Adrenal gland (tissue), 12 donors: Measurements from ENCODE around the gene OAS1. TPM values are rescaled to one million over a fixed set of nuclear protein-coding genes. Genes with fewer than 3 reads are reported as not detected.

Source experiments
- DNase-seq, 7 donors: peaks; one replicate each; pipeline ENCODE4 v3.0.0-alpha.2; 2019 to 2020
- H3K27ac ChIP-seq, 5 donors: fragments of 200-600 bp; sonication (generic) in 4 of 5; 1 replicate in 3 of 5; 2 replicates in 2 of 5; pipeline versions ENCODE4 v1.5.1 to v1.8.0; 2016 to 2020; ENCODE audit warnings: mild to moderate bottlenecking in 1 of 5
- H3K27me3 ChIP-seq: fragments of 200-600 bp; 2 replicates; pipeline ENCODE4 v1.8.0; 2021
- H3K36me3 ChIP-seq, 2 donors: fragments of 200-600 bp; replicated peaks in 1 of 2; 1 replicate in 1 of 2; 2 replicates in 1 of 2; pipeline versions ENCODE4 v1.5.1 to v1.8.0; 2018 to 2022
- H3K4me1 ChIP-seq, 2 donors: fragments of 200-600 bp; replicated peaks in 1 of 2; 1 replicate in 1 of 2; 2 replicates in 1 of 2; pipeline versions ENCODE4 v1.5.1 to v1.8.0; 2018 to 2021
- H3K4me3 ChIP-seq, 4 donors: fragments of 200-600 bp; sonication (generic) in 3 of 4; one replicate each; pipeline ENCODE4 v1.5.1; 2016 to 2018
- H3K9me3 ChIP-seq, 3 donors: fragments of 200-600 bp; sonication (generic) in 1 of 3; replicated peaks in 1 of 3; 1 replicate in 2 of 3; 2 replicates in 1 of 3; pipeline versions ENCODE4 v1.5.1 to v1.8.0; 2016 to 2021
- POLR2A ChIP-seq, 2 donors: fragments of 450-650 bp; IDR thresholded peaks; one replicate each; pipeline ENCODE4 v1.6.1; 2017; ENCODE audit warnings: antibody characterized with exemption in 2 of 2, mild to moderate bottlenecking in 2 of 2, moderate library complexity in 1 of 2
- WGBS, 4 donors: extraction: QIAGEN DNeasy Blood & Tissue Kit in 2 of 4; methylation state at CpG; one replicate each; pipeline versions ENCODE4 v1.1.5 to v1.1.7; 2013 to 2017; 5-methylcytosine and 5-hydroxymethylcytosine counted together
- intact Hi-C, 2 donors: fragments of 100-400 bp; cut with DNase I; formaldehyde crosslinking; loops; one replicate each; pipeline versions ENCODE4 v1.14.1 to v1.15.0; 2022 to 2023
- polyA plus RNA-seq, 3 donors: library from polyadenylated mRNA; stranded (reverse); fragments of 200-250 nt in 2 of 3; fragments of 350-450 nt in 1 of 3; fragmentation: Illumina TruSeq in 1 of 3; extraction: RNeasy Lipid Tissue Mini Kit (QIAGEN cat#74804) in 1 of 3; gene quantifications; one replicate each; pipeline ENCODE4 v1.2.3, GENCODE V29; 2013 to 2014
- total RNA-seq, 9 donors: library from RNA; depleted of rRNA in 4 of 9; stranded (reverse); fragments of >200 nt in 4 of 9; fragments of 120-200 nt in 1 of 9; fragmentation: NEBNext Ultra II Directional in 1 of 9; extraction: Animal tissue kit (Norgen Biotek cat#: 25700) in 1 of 9; gene quantifications; one replicate each; pipeline versions ENCODE4 v1.1.0 to v1.2.4, GENCODE V29; 2013 to 2023
- TF ChIP-seq, protein P1 (sequence below), 6 experiments: fragments of 450-650 bp in 4 of 6; fragments of 200-600 bp in 2 of 6; sonication (generic) in 1 of 6; IDR thresholded peaks; 1 replicate in 5 of 6; 2 replicates in 1 of 6; pipeline versions ENCODE4 v1.5.1 to v1.8.0; 2016 to 2021; ENCODE audit warnings: antibody characterized with exemption in 6 of 6, mild to moderate bottlenecking in 2 of 6, moderate library complexity in 1 of 6
- donor health status: healthy with polysubstance abuse.
- donor health status: Bipolar disorder and iron deficiency.
- donor health status: DM: yes; HTN: yes; CAD: no.
- donor health status: DM: no; HTN: no; CAD: no.
- donor health status: DM: no; HTN: no; CAD: no.
- donor health status: DM: yes; HTN: yes; CAD: no.

Gene OAS1
- total and polyA plus RNA-seq, 12 donors = 9.1 to 32.0 (median 18.3) TPM

DNA sequence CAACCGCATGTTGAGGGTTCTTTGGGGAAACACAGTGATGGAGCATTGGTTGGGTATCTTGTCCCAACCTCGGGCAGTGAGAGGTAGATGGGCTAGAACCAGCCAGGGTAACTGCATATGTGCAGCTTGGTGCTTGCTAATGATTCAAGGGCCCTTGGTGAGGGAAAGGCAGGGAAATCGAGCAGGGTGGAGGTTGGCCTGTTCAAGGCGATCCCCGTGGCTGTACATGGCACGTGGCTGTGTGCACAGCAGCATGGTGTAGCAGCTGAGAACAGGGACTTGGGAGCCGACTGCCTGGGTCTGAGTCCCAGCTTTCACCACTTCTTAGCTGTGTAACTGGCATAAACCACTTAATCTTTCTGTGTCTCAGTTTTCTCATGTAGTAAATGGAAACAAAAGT is 45.5 kb upstream of the OAS1 start:
- Histone ChIP-seq H3K27me3 (no peaks in the 10 kb centered on the region), H3K4me1 (no peaks in the 10 kb centered on the region)
- WGBS, 4 donors = 71 to 88% (median 81%) methylated on average over 7 of the region's 7 CpGs

DNA sequence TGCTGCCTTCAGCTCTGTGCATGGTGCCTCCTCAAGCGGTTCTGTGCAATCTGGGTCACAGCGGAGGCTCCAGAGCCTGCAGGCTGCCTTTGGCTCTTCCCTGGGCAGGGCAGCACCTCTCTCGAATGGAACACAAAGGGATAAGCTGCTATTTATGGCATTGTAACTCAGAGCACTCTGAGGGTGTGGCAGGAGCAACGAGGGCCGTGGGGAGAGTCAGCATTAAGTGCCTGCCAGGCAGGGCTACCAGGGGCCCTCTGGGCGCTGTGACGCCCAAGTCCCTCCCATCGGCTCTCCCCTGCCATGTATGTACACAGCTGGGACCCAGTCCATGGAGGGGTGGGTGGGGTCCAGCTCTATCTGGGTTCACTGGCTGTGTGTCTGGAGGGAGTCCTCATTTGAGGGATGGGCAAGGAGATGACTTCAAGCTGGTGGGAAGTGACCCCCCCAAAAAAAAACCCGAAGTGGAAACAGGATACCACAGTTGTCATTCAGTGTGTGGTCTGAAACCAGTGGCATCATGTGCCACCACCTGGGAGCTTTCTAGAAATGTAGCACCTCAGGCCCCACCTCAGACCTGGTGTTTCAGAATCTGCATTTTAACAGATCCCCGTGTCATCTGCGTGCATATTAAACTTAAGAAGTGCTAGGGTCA is 44.0 kb upstream of the OAS1 start:
- intact Hi-C loops = no loop called here
- WGBS, 4 donors = 55 to 88% (median 70%) methylated on average over 5 to 11 of the region's 11 CpGs
- no peak for DNase-seq
- H3K27me3 ChIP-seq = peaks cover 3% of the 10 kb centered on the region
- no peaks in the 10 kb centered on the region for H3K4me1 ChIP-seq
- H3K36me3 ChIP-seq = no peaks in the 10 kb centered on the region
- no peak overlapping the region for H3K27ac ChIP-seq
- TF ChIP-seq, protein P1, sequence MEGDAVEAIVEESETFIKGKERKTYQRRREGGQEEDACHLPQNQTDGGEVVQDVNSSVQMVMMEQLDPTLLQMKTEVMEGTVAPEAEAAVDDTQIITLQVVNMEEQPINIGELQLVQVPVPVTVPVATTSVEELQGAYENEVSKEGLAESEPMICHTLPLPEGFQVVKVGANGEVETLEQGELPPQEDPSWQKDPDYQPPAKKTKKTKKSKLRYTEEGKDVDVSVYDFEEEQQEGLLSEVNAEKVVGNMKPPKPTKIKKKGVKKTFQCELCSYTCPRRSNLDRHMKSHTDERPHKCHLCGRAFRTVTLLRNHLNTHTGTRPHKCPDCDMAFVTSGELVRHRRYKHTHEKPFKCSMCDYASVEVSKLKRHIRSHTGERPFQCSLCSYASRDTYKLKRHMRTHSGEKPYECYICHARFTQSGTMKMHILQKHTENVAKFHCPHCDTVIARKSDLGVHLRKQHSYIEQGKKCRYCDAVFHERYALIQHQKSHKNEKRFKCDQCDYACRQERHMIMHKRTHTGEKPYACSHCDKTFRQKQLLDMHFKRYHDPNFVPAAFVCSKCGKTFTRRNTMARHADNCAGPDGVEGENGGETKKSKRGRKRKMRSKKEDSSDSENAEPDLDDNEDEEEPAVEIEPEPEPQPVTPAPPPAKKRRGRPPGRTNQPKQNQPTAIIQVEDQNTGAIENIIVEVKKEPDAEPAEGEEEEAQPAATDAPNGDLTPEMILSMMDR (IDR thresholded peaks at IDR 0.05) = no peak
- TF ChIP-seq POLR2A (IDR thresholded peaks at IDR 0.05) = no peak
- no peak overlapping the region for H3K4me3 ChIP-seq
- H3K9me3 ChIP-seq = no peaks in the 10 kb centered on the region

More for the DNA sequence above, 45.5 kb upstream of the OAS1 start:
- intact Hi-C loops = no loop called here
- H3K36me3 ChIP-seq = no peaks in the 10 kb centered on the region
- DNase-seq = no peak
- no peak overlapping the region for H3K27ac ChIP-seq
- H3K4me3 ChIP-seq = no peak overlapping the region
- H3K9me3 ChIP-seq = no peaks in the 10 kb centered on the region
- TF ChIP-seq, protein P1 (IDR thresholded peaks at IDR 0.05) = no peak
- TF ChIP-seq POLR2A (IDR thresholded peaks at IDR 0.05) = no peak

DNA sequence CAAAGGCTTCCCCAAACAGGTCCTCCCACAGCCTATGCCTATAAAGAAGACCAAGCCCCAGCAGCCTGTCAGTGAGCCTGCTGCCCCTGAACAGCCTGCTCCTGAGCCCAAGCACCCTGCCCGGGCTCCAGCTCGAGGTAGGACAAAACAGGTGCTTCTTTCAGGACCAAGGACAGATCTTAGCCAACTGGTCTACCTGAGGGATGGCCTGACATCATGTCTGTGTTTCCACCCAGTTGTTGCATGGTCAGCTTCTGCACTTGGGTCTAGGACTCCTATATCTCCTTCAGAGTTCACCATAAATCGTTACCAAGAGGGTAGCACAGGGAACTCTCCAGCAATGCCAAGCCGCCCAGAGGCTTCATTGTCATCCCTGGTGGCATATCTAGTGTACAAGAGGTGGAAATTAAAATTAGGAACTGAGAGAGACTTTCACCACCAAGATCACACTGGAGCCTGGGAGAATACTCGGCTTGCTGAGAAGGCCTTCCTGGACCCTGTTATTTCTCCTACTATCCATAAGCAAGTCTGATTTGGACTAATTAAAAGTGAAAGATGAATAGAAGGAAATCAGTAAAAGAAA is 38.2 kb upstream of the OAS1 start:
- intact Hi-C loops = no loop called here
- WGBS, 4 donors = 61 to 80% (median 65%) methylated on average over 3 to 5 of the region's 5 CpGs

DNA sequence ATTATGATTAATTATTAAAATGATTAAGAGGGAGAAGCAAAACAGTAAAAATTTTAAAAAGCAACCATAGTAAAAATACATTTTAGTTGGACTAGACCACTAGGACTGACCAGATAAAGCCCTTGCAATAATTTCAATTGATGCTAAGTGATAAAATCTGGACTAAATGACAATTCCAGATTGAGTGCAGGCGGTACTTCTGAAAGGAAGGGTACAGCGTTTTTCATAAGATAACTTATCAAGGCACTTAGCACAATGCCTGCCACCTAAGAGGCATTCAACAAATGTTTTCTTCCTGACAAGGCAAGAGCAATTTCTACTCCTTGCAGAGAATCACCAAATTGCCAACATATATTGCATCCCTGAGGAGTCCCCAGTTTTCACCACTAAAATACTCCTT is 37.7 kb upstream of the OAS1 start:
- no peak overlapping the region for H3K27ac ChIP-seq
- H3K4me3 ChIP-seq = no peak overlapping the region
- H3K36me3 ChIP-seq = no peaks in the 10 kb centered on the region
- DNase-seq = no peak
- WGBS, 4 donors = 84 to 92% (median 88%) methylated on average over 2 of the region's 2 CpGs
- TF ChIP-seq, protein P1 (IDR thresholded peaks at IDR 0.05) = no peak
- H3K4me1 ChIP-seq = no peaks in the 10 kb centered on the region
- intact Hi-C loops = no loop called here
- H3K27me3 ChIP-seq = peaks cover 4% of the 10 kb centered on the region
- H3K9me3 ChIP-seq = no peaks in the 10 kb centered on the region

More for the DNA sequence above, 38.2 kb upstream of the OAS1 start:
- Histone ChIP-seq H3K4me3 (no peak overlapping the region), H3K9me3 (no peaks in the 10 kb centered on the region), H3K27ac (no peak overlapping the region), H3K36me3 (no peaks in the 10 kb centered on the region), H3K27me3 (peaks cover 4% of the 10 kb centered on the region), H3K4me1 (no peaks in the 10 kb centered on the region)
- DNase-seq = no peak
- no peak for TF ChIP-seq POLR2A (IDR thresholded peaks at IDR 0.05)
- TF ChIP-seq, protein P1 (IDR thresholded peaks at IDR 0.05) = no peak
